Neural progenitor cell (in vitro differentiated cells): ENCODE measurements around the gene KIAA0930. TPM values are rescaled to one million over a fixed set of nuclear protein-coding genes. Genes with fewer than 3 reads are reported as not detected.

ENCODE experiments used
- DNase-seq: peaks from one replicate; pipeline ENCODE4 v3.0.0-alpha.2; 2016; ENCODE audit warnings: low spot score
- H2AFZ ChIP-seq: fragments of 200-600 bp; sonication (generic); replicated peaks from 2 replicates; pipeline ENCODE4 v1.6.1; 2016; ENCODE audit warnings: antibody characterized with exemption
- H3F3A ChIP-seq: fragments of 200-600 bp; sonication (generic); 2 replicates; pipeline ENCODE4 v1.6.1; 2016; ENCODE audit warnings: antibody characterized with exemption, low read depth
- H3K27ac ChIP-seq: fragments of 200-600 bp; sonication (generic); 2 replicates; pipeline ENCODE4 v1.5.1; 2016; ENCODE audit warnings: mild to moderate bottlenecking
- H3K27me3 ChIP-seq: fragments of 200-600 bp; sonication (generic); 2 replicates; pipeline ENCODE4 v1.6.1; 2016; ENCODE audit warnings: mild to moderate bottlenecking, moderate library complexity
- H3K36me3 ChIP-seq: fragments of 200-600 bp; sonication (generic); 2 replicates; pipeline ENCODE4 v1.5.1; 2016
- H3K4me1 ChIP-seq: fragments of 200-600 bp; sonication (generic); 2 replicates; pipeline ENCODE4 v1.6.1; 2016; ENCODE audit warnings: mixed run types
- H3K4me2 ChIP-seq: fragments of 200-600 bp; sonication (generic); 2 replicates; pipeline ENCODE4 v1.6.1; 2016
- H3K4me3 ChIP-seq: fragments of 200-600 bp; sonication (generic); 2 replicates; pipeline ENCODE4 v1.5.1; 2016
- H3K79me2 ChIP-seq: fragments of 200-600 bp; sonication (generic); 2 replicates; pipeline ENCODE4 v1.6.1; 2016; ENCODE audit warnings: low read depth
- H3K9ac ChIP-seq: fragments of 200-600 bp; sonication (generic); 2 replicates; pipeline ENCODE4 v1.6.1; 2016
- H3K9me3 ChIP-seq: fragments of 200-600 bp; sonication (generic); 2 replicates; pipeline ENCODE4 v1.5.1; 2016; ENCODE audit warnings: low read depth
- H4K20me1 ChIP-seq: fragments of 200-600 bp; sonication (generic); 2 replicates; pipeline ENCODE4 v1.6.1; 2016; ENCODE audit warnings: low read depth
- H3K27ac Mint-ChIP-seq: 3 replicates; pipeline ENCODE4 v1.8.0; 2021; ENCODE audit warnings: mixed read lengths
- H3K27me3 Mint-ChIP-seq: 2 replicates; pipeline ENCODE4 v1.8.0; 2022; ENCODE audit warnings: low read depth, mild to moderate bottlenecking, inconsistent platforms, moderate library complexity, mixed read lengths; ENCODE audit not compliant: insufficient read depth
- H3K36me3 Mint-ChIP-seq: 3 replicates; pipeline ENCODE4 v1.8.0; 2021; ENCODE audit warnings: mixed read lengths
- H3K4me1 Mint-ChIP-seq: 3 replicates; pipeline ENCODE4 v1.8.0; 2021; ENCODE audit warnings: mixed read lengths
- H3K4me3 Mint-ChIP-seq: 3 replicates; pipeline ENCODE4 v1.8.0; 2021; ENCODE audit warnings: mild to moderate bottlenecking, moderate library complexity, mixed read lengths
- H3K9me3 Mint-ChIP-seq: 3 replicates; pipeline ENCODE4 v1.8.0; 2020; ENCODE audit warnings: mixed read lengths
- EZH2 ChIP-seq: fragments of 200-600 bp; sonication (generic); IDR thresholded peaks from 2 replicates; pipeline ENCODE4 v1.6.1; 2017; ENCODE audit warnings: antibody characterized with exemption, mild to moderate bottlenecking, moderate library complexity
- EZH2phosphoT487 ChIP-seq: fragments of 200-600 bp; sonication (generic); IDR thresholded peaks from 2 replicates; pipeline ENCODE4 v1.6.1; 2017; ENCODE audit warnings: antibody characterized with exemption
- total RNA-seq: library from RNA; depleted of rRNA; stranded (reverse); fragments of >200 nt; gene quantifications from 2 replicates; pipeline ENCODE4 v1.2.3, GENCODE V29; 2015; ENCODE audit warnings: low replicate concordance
- TF ChIP-seq, protein P1 (sequence below): fragments of 200-600 bp; sonication (generic); IDR thresholded peaks from 2 replicates; pipeline ENCODE4 v1.5.1; 2017; ENCODE audit warnings: antibody characterized with exemption, mild to moderate bottlenecking

Gene KIAA0930
- total RNA-seq, result 15.0 and 36.7 TPM in 2 replicates

DNA sequence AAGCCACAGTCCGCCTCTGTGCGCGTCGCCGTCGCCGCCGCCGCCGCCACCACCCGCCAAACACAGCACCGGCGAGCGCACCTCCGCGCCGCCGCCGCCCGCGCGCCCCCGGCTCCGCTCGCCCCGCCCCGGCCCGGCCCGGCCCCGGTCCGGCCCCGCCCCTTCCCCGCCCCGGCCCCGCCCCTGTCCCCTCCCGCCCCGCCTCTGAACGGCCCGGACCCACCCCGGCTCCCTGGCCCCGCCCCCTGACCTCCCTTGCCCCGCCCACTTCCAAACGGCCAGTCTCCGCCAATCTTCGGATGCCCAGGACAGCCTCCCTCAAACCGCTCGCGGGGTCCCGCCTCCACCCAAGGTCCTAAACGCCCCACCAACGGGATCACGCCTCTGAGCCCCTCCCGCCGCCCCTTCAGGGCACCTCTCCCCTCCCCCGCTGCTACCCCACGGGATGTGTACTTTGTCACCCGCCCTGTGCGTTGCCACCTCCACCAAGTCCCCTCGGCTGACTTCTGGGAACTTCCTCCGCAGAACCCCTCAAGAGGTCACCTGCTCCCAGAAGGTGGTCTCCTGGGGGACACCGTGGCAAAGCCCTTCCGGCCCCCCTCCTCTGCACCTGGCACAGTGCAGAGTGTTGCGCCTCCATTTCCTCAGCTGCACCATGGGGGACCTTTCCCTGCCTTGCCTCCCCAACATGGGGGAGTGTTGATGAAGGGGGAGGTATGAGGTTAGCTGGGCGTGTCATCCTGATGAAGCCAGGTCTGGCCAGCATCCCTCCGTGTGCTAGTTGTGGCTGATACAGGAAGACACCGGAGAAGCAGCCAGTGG is at the start of gene KIAA0930:
TSS of gene KIAA0930 (minus strand) at position 85 of the 822 bp plus-strand sequence. CDS start 191 bp downstream, outside the sequence.
- DNase-seq, result peak; percentile 93
- H3K4me1 Mint-ChIP-seq, result peaks cover 32% of the 10 kb centered on the region
- TF ChIP-seq EZH2 (no peak), EZH2phosphoT487 (no peak)
- TF ChIP-seq, protein P1, sequence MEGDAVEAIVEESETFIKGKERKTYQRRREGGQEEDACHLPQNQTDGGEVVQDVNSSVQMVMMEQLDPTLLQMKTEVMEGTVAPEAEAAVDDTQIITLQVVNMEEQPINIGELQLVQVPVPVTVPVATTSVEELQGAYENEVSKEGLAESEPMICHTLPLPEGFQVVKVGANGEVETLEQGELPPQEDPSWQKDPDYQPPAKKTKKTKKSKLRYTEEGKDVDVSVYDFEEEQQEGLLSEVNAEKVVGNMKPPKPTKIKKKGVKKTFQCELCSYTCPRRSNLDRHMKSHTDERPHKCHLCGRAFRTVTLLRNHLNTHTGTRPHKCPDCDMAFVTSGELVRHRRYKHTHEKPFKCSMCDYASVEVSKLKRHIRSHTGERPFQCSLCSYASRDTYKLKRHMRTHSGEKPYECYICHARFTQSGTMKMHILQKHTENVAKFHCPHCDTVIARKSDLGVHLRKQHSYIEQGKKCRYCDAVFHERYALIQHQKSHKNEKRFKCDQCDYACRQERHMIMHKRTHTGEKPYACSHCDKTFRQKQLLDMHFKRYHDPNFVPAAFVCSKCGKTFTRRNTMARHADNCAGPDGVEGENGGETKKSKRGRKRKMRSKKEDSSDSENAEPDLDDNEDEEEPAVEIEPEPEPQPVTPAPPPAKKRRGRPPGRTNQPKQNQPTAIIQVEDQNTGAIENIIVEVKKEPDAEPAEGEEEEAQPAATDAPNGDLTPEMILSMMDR, result no peak
- H3K9me3 Mint-ChIP-seq, result no peaks in the 10 kb centered on the region
- Histone ChIP-seq H3K9me3 (no peaks in the 10 kb centered on the region), H3K4me1 (peaks cover 22% of the 10 kb centered on the region), H3K79me2 (no peaks in the 10 kb centered on the region), H3F3A (peaks cover 17% of the 10 kb centered on the region), H3K27me3 (peaks cover 24% of the 10 kb centered on the region), H3K36me3 (no peaks in the 10 kb centered on the region), H2AFZ (peak within 1 kb of the TSS; percentile 95), H4K20me1 (peaks cover 41% of the 10 kb centered on the region), H3K27ac (no peak within 1 kb of the TSS), H3K4me2 (peak within 1 kb of the TSS; percentile 100), H3K9ac (no peak within 1 kb of the TSS), H3K4me3 (peak within 1 kb of the TSS; percentile 69)
- peak within 1 kb of the TSS; percentile 95 for H3K4me3 Mint-ChIP-seq
- no peaks in the 10 kb centered on the region for H3K36me3 Mint-ChIP-seq
- peaks cover 27% of the 10 kb centered on the region for H3K27me3 Mint-ChIP-seq
- peak within 1 kb of the TSS; percentile 42 for H3K27ac Mint-ChIP-seq

DNA sequence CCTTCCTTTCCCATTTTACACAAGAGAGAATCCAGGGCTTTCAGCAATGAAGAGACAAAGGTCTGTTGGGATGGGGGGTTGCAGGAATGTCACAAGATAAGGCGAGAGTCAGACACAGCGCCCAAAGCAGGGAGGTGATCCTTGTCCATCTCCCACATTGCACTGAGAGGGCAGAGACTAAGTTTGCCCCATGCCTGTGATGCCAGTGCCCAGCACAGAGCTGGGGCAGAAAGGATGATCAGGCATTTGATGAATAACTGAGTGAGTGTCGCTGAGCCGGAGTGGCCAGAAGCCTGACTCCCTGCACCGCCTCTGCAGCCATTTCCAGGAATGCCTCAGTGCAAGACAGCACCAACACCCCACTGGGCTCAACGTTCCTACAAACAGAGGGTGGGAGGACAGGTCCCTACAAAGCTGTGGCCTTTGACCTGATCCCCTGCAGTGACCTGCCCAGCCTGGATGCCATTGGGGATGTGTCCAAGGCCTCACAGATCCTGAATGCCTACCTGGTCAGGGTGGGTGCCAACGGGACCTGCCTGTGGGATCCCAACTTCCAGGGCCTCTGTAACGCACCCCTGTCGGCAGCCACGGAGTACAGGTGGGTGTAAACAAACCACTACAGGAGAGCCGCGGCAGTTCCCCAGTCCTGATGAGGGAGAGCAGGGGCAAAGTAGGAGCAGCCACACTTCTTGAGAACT is 46.3 kb upstream of the KIAA0930 start:
- no peaks in the 10 kb centered on the region for H3K9me3 ChIP-seq
- no peak overlapping the region for H3K4me3 Mint-ChIP-seq
- no peak overlapping the region for H3K4me2 ChIP-seq
- no peak overlapping the region for H3K9ac ChIP-seq
- H3K27me3 Mint-ChIP-seq, result peaks cover 40% of the 10 kb centered on the region
- H3F3A ChIP-seq, result peaks cover 4% of the 10 kb centered on the region
- H3K9me3 Mint-ChIP-seq, result no peaks in the 10 kb centered on the region
- peaks cover 61% of the 10 kb centered on the region for H3K27me3 ChIP-seq
- no peak overlapping the region for H3K27ac Mint-ChIP-seq
- DNase-seq, result no peak
- H3K79me2 ChIP-seq, result no peaks in the 10 kb centered on the region
- TF ChIP-seq EZH2, result no peak
- TF ChIP-seq, protein P1, result no peak
- TF ChIP-seq EZH2phosphoT487, result no peak
- H4K20me1 ChIP-seq, result no peaks in the 10 kb centered on the region
- peaks cover 16% of the 10 kb centered on the region for H3K4me1 ChIP-seq
- no peak overlapping the region for H3K27ac ChIP-seq
- H2AFZ ChIP-seq, result no peak overlapping the region
- H3K4me3 ChIP-seq, result no peak overlapping the region
- peaks cover 17% of the 10 kb centered on the region for H3K4me1 Mint-ChIP-seq
- H3K36me3 Mint-ChIP-seq, result no peaks in the 10 kb centered on the region
- no peaks in the 10 kb centered on the region for H3K36me3 ChIP-seq

DNA sequence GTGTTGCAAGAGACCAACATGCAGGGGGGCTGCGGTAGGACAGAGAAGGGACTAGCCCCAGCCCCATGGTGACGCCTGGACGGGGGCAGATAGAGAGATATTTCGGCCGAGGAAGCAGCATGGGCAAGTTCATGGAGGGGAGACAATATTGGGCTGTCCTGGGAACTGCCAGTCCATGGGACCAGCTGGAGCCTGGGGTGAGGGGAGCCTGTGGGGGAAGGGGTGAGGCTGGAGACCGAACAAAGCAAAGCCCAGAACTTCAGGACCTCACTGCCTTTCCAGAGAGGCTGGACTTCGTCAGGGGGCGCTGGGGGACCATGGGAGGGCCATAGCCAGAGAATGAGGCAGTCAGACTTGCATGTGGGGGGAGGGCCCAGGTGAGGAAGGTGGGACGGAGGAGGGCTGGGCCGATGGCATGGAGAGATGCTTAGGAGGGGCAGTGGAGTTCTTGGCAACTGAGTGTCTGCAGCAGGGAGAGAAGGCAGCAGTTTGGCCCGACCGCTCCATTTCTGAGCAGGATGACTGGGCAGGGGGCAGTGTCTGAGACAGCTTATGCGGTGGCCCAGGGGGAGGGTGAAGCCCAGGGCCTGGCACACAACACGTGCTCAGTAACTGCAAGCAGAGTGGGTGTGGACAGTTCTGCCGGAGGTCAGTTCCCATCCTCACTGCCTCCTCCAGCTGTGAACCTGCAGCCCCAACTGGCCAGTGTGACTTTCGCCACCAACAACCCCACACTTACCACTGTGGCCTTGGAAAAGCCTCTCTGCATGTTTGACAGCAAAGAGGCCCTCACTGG is 44.8 kb upstream of the KIAA0930 start:
- Histone ChIP-seq H2AFZ (peak overlapping the region; percentile 98), H3K4me2 (peak overlapping the region; percentile 98), H3K79me2 (no peaks in the 10 kb centered on the region), H3F3A (peaks cover 4% of the 10 kb centered on the region), H3K4me1 (peaks cover 11% of the 10 kb centered on the region), H3K36me3 (no peaks in the 10 kb centered on the region), H3K27me3 (peaks cover 56% of the 10 kb centered on the region), H4K20me1 (no peaks in the 10 kb centered on the region), H3K9ac (no peak overlapping the region), H3K4me3 (peak overlapping the region; percentile 67), H3K9me3 (no peaks in the 10 kb centered on the region), H3K27ac (no peak overlapping the region)
- no peaks in the 10 kb centered on the region for H3K36me3 Mint-ChIP-seq
- H3K27ac Mint-ChIP-seq, result no peak overlapping the region
- H3K9me3 Mint-ChIP-seq, result no peaks in the 10 kb centered on the region
- TF ChIP-seq EZH2phosphoT487 (no peak), EZH2 (peak; percentile 1)
- TF ChIP-seq, protein P1, result peak; percentile 36
- H3K27me3 Mint-ChIP-seq, result peaks cover 48% of the 10 kb centered on the region
- peak; percentile 64 for DNase-seq
- peaks cover 17% of the 10 kb centered on the region for H3K4me1 Mint-ChIP-seq
- H3K4me3 Mint-ChIP-seq, result peak overlapping the region; percentile 73
